ENCODE data around the gene ZDHHC9.

Gene ZDHHC9

DNA sequence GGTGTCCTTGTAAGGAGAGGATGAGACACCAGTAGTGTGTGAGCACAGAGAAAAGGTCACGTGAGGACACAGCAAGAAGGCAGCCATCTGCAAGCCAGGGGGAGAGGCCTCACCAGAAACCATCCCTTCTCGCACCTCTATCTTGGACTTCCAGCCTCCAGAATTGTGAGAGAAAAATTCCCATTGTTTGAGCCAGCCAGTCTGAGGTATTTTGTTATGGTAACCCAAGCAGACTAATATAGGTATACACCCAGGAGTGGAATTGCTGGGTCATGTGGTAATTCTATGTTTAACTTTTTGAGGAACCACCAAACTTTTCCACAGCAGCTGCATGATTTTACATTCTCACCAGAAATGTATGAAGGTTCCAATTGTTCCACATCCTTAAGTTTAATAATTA, 25.6 kb downstream of the ZDHHC9 start:
- DNase-seq (ENCODE audit: low spot score): no peak

DNA sequence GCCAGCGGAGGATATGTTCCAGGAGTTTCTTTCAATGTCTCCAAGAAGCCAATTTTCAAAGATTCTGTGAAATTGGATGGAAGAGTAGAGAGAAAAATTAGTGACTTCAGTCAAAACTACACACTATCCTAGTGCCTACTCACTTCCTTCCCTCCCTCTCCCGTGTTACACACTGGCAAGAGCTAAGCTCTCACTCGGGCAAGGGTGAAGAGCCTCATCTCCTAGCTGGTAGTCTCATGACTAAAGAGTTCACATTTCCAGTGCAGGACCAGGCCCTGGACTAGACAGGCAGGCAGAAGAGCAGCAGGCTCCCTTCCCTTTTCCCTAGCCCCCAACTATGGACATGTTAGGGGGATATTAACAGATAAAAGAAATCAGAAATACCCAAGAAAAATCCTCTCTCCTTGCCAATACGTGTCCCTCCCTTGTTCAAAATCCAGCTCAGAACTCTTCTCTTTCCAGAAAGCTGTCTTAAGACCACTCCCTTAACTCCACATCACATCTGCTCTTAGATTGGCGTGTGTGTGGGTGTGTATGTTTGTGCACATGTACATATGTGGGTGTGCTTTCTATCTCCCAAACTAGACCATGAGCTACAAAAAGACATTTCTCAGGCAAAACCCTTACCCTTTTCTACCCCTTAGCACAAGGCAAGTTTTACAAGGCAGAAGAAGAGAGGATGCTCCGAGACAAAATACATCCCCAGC, 29.9 kb downstream of the ZDHHC9 start:
- no peak for DNase-seq (ENCODE audit: low spot score)

DNA sequence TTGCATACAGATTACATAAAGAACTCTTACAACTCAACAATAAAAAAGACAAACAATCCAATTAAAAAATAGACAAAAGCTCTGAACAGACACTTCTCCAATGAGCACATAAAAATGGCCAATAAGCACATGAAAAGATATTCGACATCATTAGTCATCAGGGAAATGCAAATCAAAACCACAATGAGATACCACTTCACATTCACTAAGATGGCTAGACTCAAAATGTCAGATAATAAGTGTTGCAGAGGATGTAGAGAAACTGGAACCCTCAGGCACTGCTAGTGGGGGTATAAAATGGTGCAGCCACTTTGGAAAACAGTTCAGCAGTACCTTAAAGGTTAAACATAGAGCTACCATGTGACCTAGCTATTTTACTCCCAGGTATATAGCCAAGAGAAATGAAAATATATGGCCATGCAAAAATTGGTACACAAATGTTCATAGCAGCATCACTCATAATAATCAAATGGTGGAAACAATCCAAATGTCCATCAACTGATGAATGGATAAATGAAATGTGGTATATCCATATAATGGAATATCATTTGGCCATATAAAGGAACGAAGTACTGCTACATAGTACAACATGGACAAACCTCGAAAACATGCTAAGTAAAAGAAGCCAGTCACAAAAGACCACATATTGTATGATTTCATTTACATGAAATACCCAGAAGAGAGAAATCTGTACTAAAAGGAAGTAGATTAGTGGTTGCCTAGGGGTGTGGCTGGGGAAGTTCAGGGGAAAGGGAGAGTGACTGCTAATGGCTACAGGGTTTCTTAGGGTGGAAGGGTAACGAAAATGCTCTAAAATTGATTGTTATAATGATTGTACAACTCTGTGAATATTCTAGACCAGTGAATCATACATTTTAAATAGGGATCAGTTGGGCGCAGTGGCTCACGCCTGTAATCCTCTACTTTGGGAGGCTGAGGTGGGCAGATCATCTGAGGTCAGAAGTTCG, 34.6 kb downstream of the ZDHHC9 start:
- DNase-seq (ENCODE audit: low spot score): no peak

DNA sequence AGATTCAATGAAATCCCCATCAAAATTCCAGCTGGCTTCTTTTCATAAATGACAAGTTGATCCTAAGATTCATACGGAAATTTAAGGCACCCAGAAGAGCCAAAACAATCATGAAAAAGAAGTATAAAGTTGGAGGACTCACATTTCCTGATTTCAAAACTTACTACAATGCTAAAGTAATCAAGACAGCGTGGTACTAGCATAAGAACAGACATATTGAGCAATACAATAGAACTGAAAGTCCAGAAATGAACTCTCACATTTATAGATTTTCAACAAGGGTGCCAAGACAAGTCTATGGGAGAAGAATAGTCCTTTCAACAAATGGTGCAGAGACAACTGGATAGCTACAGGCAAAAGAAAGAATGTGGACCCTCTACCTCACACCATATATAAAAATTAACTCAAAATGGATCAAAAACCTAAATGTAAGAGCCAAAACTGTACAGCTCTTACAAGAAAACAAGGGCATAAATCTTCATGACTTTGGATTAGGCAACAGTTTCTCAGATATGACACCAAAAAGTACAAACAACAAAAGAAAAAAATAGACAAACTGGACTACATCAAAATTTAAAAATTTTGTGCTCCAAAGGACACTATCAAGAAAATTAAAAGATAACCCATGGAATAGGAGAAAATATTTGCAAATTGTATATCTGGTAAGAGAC, 35.4 kb downstream of the ZDHHC9 start:
- DNase-seq (ENCODE audit: low spot score): no peak

DNA sequence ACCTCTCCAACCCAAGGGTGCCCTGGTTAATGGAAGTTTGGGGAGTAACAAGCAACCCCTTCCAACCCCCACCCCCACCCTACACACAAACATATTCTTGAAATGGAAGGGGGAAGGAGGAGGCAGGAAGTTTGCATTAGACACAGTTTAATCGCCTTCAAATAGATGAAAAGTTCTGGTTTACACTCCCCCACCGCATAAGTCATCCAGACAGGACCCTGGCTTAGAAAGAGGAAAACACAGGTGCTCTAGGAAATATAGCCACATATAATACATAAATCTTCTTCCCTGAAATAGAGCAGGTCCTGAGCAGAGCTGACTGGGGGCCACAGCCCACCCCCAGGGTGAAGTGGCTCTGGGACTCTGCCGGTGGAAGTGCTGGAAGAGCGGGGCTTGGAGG, 38.9 kb downstream of the ZDHHC9 start:
- no peak for DNase-seq (ENCODE audit: low spot score)

DNA sequence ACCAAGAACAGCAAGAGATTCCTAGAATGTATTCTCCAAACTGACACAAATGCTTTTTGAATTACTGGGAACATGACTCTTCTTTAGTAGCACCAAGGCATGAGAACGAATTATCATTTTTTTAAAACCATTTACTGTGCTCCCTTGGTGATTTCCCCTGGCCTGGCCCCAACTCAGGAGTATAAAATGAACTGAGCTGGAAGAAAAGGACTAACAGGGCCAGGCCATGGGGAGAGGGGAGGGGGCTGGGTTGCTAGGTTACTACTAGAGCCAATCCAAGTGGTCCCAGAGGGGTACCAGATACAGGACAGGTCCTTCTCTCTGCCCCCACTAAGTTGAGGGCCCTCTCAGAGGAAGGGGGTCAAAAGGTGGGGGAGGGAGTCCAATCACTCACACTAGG, 40.8 kb downstream of the ZDHHC9 start:
- DNase-seq (ENCODE audit: low spot score): no peak

DNA sequence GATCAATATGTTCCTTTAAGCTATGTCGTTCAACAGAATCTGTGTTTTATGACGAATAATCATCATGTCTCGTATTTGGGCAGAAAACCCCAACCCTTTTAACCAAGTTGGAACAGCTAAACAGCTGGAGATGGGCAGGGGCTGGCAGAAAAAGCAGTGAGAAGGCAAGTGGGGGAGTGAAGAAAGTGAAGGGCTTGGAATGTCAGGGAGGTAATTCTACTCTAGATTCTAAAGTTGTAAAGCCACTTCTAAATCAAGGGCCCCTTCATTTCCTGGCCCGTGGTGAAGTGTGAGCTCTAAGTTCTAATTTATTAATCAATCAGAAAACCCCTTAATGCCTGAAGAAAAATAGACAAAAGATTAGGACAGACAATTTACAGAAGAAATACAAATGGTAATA, 43.5 kb downstream of the ZDHHC9 start:
- DNase-seq (ENCODE audit: low spot score): no peak

DNA sequence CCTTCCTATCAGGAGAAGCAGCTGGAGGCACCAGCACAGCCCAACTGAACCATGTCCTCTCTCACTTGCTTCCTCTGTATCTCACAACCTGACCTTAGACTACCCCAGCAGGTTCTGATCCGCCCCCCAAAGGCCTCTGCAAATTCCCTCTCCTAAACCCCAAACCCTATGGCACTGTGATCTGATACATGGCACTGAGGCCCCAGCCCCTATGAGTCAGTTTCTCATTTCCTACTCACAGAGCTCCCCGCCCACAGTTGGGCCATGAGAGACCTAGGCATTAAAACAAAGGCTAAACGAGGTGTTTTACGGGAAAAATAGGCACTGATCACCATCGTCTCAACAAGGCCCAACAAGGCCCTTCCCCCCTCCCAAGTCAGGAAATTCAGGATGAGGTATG, 44.8 kb downstream of the ZDHHC9 start:
- no peak for DNase-seq (ENCODE audit: low spot score)

DNA sequence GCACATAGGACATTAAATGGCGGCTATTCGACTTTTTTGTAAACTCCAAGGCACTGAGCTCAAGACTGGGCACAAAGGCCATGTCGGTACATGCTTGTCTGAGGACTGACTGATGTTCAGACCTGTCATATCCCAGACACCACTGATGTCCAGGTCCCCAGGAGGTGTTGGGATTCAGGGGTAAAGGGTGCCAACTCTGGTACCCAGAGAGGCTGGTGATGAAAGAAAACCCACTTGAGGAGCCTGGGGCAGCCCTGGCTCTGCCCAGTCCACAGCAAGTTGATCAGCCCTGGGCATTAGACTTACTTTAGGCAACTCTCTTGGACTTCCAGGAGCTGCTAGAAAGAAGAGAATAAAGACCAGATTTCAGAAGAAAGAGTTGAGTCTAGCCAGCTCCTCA, 45.2 kb downstream of the ZDHHC9 start:
- no peak for DNase-seq (ENCODE audit: low spot score)

DNA sequence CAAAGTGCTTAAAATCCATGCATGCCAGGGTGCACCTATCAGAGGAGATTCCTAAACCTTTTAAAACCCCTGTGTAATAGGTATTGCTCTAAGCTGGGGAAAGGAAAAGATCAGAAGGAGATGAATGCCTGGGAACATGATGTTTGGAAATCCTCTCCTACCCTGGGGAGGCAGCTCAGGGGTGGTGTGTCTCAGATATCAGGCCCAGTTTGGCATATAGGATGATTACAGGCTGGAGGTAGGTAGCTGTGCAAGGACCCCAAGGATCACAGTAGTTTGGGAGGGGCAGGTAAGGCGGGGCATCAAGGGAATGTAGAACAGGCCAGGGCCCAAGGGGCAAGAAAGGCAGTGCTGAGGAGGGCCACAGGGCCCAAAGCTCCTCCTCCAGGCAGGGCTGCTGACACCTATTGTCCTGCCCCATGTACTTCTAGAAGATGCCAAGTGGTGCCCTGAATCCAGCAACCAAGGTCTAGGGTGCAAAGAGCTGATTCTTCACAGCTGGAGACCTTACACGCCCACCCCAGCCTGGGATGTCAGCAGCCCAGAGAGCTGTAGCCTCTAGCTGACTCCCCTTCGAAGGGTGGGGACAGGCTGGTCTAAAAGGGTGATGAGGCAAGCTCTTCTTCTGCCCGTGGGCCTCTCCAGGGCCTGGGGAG, 46.3 kb downstream of the ZDHHC9 start:
- no peak for DNase-seq (ENCODE audit: low spot score)

DNA sequence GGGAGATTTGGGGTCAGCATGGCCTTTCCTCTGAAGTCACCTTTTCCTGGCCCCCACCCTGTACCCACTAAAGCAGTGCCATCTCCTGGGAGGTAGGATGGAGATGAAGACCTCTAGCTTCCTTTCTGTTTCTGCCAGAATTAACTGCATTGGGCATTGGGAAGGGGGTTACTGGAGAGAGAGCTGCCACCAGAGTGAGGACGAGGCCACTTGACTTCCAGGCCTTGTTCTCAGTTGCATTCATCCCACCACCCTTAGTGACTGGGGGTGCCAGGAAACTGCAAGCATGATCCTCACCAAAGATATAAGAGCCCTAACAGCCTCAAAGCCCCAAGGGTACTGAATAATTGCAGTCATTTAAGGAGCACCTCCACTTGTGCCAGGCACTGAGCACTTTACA, 48.1 kb downstream of the ZDHHC9 start:
- no peak for DNase-seq (ENCODE audit: low spot score)

DNA sequence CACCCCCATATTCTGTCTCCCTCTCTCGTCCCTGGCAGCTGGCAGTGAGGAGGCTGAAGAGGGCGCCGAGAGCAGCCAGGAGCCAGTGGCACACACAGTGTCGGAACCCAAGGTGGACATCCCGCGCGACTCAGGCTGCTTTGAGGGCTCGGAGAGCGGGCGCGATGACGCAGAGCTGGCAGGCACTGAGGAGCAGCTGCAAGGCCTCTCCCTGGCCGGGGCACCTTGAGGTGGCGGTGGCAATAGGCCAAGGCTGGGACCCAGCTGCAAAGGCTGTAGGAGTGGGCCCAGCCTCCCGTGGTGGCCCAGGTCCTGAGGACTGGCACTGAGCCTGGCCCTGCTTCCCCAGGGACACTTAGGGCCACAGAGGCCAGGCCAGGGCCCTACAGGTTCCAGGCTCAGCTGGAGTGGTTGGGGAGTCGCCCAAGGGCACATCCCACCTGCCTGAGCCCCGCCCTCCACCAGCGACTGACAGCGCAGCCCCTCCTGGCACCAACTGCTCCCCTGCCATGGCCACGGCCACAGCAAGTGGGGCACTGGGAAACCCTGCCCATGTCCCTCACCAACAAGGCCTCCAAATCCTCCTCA, 50.0 kb downstream of the ZDHHC9 start:
- DNase-seq (ENCODE audit: low spot score): no peak

DNA sequence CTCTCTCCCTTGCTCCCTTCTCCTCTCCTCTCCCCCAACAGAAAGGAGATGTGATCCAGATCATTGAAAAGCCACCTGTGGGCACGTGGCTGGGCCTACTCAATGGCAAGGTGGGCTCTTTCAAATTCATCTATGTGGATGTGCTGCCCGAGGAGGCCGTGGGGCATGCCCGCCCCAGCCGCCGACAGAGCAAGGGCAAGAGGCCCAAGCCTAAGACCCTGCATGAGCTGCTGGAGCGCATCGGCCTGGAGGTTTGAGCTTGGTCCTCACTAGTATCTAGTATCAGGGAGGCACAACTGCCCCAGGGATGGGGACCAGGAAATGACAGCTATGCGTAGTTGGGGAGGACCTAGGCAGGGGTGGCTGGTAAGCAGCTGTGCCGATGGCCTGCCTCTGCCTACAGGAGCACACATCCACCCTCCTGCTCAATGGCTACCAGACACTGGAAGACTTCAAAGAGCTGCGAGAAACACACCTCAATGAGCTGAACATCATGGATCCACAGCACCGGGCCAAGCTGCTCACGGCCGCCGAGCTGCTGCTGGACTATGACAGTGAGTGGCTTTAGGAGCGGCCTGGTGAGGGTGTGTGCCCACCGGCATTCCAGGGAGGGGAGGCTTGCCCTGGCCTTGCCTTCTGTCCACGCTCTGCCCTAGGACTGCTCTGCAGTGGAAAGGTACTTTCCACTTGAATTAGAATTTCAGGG, 50.9 kb downstream of the ZDHHC9 start:
- no peak for DNase-seq (ENCODE audit: low spot score)

DNA sequence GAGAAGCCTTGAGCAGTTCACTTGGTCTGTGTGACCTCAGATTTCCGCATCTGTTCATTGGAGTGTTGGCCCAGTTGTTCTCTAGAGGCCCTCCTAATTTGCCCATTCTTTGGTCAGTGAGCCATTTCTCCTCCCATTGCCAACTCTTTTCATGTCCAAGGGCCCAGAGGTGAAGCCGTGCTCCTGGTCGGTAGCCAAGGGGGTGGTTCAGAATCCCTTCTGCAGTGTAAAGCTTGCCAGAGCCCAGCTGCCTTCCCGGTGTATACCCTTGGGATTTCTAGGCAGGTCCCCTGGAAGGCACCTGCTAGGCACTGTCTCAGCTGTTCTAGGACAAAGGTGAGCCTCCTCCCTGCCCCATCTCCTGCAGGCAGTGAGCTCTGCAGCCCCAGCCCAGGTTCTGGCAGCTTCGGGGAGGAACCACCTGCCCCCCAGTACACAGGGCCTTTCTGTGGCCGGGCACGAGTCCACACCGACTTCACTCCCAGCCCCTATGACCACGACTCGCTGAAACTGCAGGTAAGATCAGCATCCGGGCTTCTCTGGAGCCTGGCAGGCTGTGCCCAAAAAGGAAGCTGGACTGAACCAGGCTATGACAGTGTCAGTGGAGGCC, 51.6 kb downstream of the ZDHHC9 start:
- DNase-seq (ENCODE audit: low spot score): no peak

DNA sequence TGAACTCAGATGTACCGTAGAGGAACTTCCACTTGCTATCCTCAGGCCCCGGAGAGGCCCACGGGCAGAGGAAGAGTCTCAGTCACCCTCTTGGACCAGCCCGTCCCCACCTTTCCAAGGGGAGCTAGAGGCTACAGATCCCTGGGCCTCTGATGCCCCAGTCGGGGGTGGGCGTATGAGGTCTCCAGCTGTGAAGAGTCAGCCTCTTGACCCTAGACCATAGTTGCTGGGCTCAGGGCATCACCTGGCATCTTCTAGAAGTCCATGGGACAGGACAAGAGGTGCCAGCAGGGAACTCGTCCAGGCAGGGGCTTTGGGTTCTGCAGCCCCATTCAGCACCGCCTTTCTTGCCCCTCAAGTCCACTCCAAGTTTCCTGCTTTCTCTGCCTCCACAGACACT, 52.4 kb downstream of the ZDHHC9 start:
- DNase-seq (ENCODE audit: low spot score): no peak

DNA sequence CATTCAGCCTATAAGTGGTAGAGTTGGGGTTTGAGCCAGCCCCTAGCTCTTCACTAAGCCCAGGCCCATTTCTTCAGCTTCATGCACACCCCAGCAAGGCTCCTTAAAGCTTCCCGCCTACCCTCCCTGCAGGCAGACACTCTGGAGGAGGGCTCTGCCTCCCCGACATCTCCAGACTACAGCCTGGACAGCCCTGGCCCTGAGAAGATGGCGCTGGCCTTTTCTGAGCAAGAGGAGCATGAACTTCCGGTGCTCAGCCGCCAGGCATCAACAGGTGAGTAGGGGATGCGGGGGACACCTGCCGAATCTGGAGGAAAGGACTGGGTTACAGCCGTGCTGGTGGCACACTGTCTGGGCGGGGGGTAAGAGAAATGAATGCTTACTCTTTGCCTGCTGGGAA, 52.9 kb downstream of the ZDHHC9 start:
- no peak for DNase-seq (ENCODE audit: low spot score)

DNA sequence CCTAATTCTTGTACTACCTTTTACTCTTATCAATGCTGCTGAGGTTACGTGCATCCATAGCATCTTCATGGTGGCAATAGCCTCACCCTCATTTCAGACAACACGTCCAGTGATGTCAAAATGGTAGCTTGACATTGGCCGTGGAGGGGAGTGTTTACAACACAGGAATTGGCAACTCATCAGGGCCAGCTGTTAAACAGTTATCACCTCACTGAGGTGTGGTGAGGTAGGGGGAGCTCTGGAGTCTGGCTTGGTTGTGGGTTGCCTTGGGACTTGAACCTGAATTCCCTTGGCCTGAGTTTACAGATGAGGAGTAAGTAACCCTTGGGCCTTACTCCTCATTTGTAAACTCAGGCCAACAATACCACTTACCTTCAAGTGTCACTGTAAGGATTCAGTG, 53.5 kb downstream of the ZDHHC9 start:
- DNase-seq (ENCODE audit: low spot score): no peak

DNA sequence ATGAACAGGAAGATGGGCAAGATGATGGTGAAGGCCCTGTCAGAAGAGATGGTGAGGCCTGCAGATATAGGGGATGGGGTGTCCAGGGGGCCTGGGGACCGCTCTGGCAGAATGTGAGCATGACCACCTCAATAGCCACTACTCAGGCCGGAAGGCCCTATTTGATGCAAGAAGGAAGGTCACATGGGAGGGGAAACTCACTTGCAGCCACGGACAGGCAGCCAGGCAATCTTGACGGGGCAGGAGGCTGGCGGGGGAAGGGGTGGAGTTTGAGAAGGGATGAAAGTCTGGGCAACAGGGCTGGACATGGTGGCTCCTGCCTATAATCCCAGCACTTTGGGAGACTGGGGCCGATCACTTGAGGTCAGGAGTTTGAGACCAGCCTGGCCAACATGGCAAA, 55.2 kb downstream of the ZDHHC9 start:
- DNase-seq (ENCODE audit: low spot score): no peak

DNA sequence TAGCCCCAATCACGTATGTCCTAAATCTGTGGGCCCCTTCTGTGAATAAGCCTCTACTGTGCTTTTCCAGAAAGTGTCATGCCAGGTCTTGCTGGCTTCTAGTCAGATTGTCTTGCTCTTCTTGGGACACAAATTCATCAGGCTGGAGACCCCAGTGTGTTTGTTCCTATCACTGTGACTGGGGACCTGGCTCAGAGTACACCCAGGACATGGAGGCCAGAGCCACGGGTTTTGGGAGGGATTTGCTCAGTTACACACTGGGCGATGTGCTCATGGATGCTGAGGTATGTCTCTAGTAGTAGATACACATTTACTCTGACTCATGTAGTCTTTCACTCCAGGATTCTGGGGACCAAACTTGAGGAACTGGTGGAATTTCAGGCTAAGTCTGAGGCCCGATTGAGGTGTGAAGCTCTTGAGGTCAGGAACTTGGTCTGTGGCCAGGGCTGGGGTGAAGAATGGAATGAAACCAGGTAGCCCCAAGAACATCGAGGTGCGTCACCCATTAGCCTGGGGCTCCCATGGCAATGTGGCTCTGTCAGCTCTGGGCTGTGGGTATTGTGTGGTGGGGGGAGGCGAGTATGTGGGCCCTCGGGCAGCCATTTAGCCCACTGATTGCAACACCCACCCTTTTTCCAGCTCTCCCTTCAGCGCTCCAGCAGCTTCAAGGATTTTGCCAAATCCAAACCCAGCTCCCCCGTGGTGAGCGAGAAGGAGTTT, 56.2 kb downstream of the ZDHHC9 start:
- DNase-seq (ENCODE audit: low spot score): no peak

DNA sequence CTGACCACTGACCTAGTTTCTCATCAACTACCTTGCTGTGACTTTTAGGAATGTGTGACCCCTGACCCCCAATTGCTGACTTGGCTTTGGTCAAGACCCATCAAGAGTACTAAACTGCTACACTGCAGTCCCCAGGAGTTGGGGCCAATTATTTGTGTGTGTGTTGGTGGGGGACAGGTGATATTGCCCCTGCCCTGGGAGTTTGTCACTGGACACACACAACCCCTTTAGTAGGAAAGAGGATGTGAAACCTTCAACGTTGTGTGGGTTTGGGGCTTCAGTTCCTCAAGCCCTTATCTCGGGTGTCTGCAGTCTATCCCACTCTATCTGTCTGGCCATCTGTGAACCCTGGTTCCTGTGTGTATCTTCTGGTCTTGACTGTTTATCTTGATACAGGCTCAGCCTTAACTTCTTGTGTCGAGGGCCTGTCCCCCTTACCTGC, 57.5 kb downstream of the ZDHHC9 start:
- DNase-seq (ENCODE audit: low spot score): no peak
